Erythroblast (primary cell): ENCODE data around the gene GSTK1.

Experiments
- GATA1 ChIP-seq: IDR thresholded peaks from 2 replicates; pipeline ENCODE4 v1.6.1; 2011; ENCODE audit warnings: low read depth, mild to moderate bottlenecking, control low read depth, low read length, moderate library complexity
- POLR2A ChIP-seq: IDR thresholded peaks from 2 replicates; pipeline ENCODE4 v1.6.1; 2011; ENCODE audit warnings: mild to moderate bottlenecking, low read length

DNA sequence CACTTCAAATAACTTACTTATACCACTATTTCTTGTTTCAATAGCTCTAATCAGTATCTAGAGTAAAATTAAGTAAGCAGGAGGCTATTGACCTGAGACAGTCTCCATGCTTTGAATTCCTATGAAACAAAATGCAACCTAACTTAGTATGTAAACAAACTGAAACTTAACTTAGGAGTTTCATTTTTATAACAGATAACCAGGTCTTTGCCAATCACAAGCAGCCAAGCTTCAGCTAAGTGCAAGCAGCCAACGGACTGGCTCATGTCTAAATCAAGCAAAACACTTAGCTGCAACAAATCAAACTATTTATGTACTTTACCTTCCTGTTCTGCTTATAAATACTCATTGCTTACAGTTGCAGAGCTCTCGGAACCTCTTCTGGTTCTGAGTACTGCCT lies 4.4 kb upstream of the GSTK1 start:
- TF ChIP-seq POLR2A, result no peak
- no peak for TF ChIP-seq GATA1
